K562 (cell line): ENCODE results near the gene KCNN4. TPM values are rescaled to one million over a fixed set of nuclear protein-coding genes. Genes with fewer than 3 reads are reported as not detected.
A peak's percentile ranks its signal among the peaks of the same experiment; 100 is the strongest.

Experiments used
- CBFA2T3 ChIP-seq: fragments of 450-650 bp; IDR thresholded peaks from 2 replicates; pipeline ENCODE4 v1.6.1; 2017
- MEIS2 ChIP-seq: fragments of 450-650 bp; IDR thresholded peaks from 2 replicates; pipeline ENCODE4 v1.6.1; 2014; ENCODE audit warnings: mild to moderate bottlenecking; ENCODE audit not compliant: partially characterized antibody
- NR2C2 ChIP-seq, 2 experiments: fragments of 200-800 bp in 1 of 2; sonication (Bioruptor generic) in 1 of 2; sonication (generic) in 1 of 2; formaldehyde crosslinking in 1 of 2; IDR thresholded peaks; 2 replicates each; pipeline versions ENCODE4 v1.6.1 to v1.8.0; 2016 to 2022; ENCODE audit warnings: mild to moderate bottlenecking in 1 of 2, missing compliant biosample characterization in 1 of 2, missing genetic modification characterization in 1 of 2, missing genetic modification reagents in 1 of 2
- PBX2 ChIP-seq, 2 experiments: IDR thresholded peaks in 1 of 2; conservative IDR thresholded peaks in 1 of 2; 2 replicates each; pipeline ENCODE4 v1.6.1; 2016; ENCODE audit warnings: low read depth in 2 of 2, mild to moderate bottlenecking in 1 of 2, missing compliant biosample characterization in 1 of 2, missing genetic modification characterization in 1 of 2, moderate library complexity in 1 of 2
- TFAP4 ChIP-seq: sonication (generic); formaldehyde crosslinking; IDR thresholded peaks from 2 replicates; pipeline ENCODE4 v1.8.0; 2022; ENCODE audit warnings: missing genetic modification reagents, mild to moderate bottlenecking, moderate library complexity, borderline replicate concordance
- ZNF121 ChIP-seq: sonication (generic); formaldehyde crosslinking; conservative IDR thresholded peaks from 2 replicates; pipeline ENCODE4 v1.8.0; 2022; ENCODE audit warnings: missing genetic modification reagents
- polyA plus RNA-seq, 8 experiments: library from polyadenylated mRNA; depleted of rRNA in 4 of 8; stranded (reverse) in 5 of 8; unstranded in 3 of 8; fragments of >200 nt; fragmentation: Nextera tagmentation in 2 of 8; fragmentation: Illumina TruSeq in 1 of 8; extraction: Ambion mirVana in 2 of 8; extraction: Trizol in 1 of 8; gene quantifications; 2 replicates each; pipeline versions ENCODE4 v1.2.1 to v1.2.3, GENCODE V29; 2011 to 2014; ENCODE audit warnings: inconsistent platforms in 1 of 8, missing spikeins in 1 of 8
- total RNA-seq, 7 experiments: library from RNA; depleted of rRNA in 6 of 7; stranded (reverse); fragments of >200 nt in 6 of 7; fragmentation: Illumina TruSeq in 2 of 7; extraction: Trizol in 2 of 7; gene quantifications; 2 replicates each; pipeline versions ENCODE4 v1.2.1 to v1.2.3, GENCODE V29; 2011 to 2021; ENCODE audit warnings: low replicate concordance in 1 of 7

Gene KCNN4
- total and polyA plus RNA-seq, 9 of the 15 experiments (the other 6 are each of a cell fraction or from before 2014, with no cell fraction given), result 0.53 to 37.7 (median 25.9) TPM

- TF ChIP-seq NR2C2 (CRISPR knock-in tag; IDR thresholded peaks at IDR 0.05) (no peak), NR2C2 (tag; IDR thresholded peaks at IDR 0.05) (0 out of 2 replicates have a peak, but pooled peaks have one; percentile 19), ZNF121 (CRISPR knock-in tag) (0 out of 2 replicates have a peak, but pooled peaks have one; percentile 6), PBX2 (CRISPR knock-in tag; IDR thresholded peaks at IDR 0.05; ENCODE audit: low read depth) (no peak), PBX2 (tag; conservative IDR thresholded peaks at IDR 0.05; ENCODE audit: low read depth) (peak; percentile 62), MEIS2 (peak; percentile 70), TFAP4 (CRISPR knock-in tag) (0 out of 2 replicates have a peak, but pooled peaks have one; percentile 7), CBFA2T3 (0 out of 2 replicates have a peak, but pooled peaks have one; percentile 13)
- TF ChIP-seq, all 486 proteins: peak for 17
Observed at GRCh38 chr19:43782311-43782660, 1.5 kb upstream of the KCNN4 start (continued).
